Thoracic aorta (tissue), 2 donors: ENCODE measurements around the gene MAF. TPM values are rescaled to one million over a fixed set of nuclear protein-coding genes. Genes with fewer than 3 reads are reported as not detected.

Source experiments
- ATAC-seq: fragments of 150-250 bp; one replicate; pipeline ENCODE4 v1.8.0; 2017; ENCODE audit warnings: low read depth; ENCODE audit not compliant: insufficient number of reproducible peaks, low FRiP score
- DNase-seq: peaks from one replicate; pipeline ENCODE4 v3.0.0-alpha.2; 2020; ENCODE audit warnings: low spot score
- H3K27ac ChIP-seq, 2 donors: fragments of 200-600 bp; sonication (generic); 1 replicate in 1 of 2; 2 replicates in 1 of 2; pipeline ENCODE4 v1.5.1; 2016; ENCODE audit warnings: mild to moderate bottlenecking in 2 of 2, moderate library complexity in 2 of 2
- H3K27me3 ChIP-seq: fragments of 200-600 bp; sonication (generic); replicated peaks from 2 replicates; pipeline ENCODE4 v1.6.0; 2016; ENCODE audit warnings: mild to moderate bottlenecking; ENCODE audit not compliant: insufficient read depth
- H3K36me3 ChIP-seq: fragments of 200-600 bp; sonication (generic); one replicate; pipeline ENCODE4 v1.5.1; 2016
- H3K4me1 ChIP-seq, 2 donors: fragments of 200-600 bp; sonication (generic); 1 replicate in 1 of 2; 2 replicates in 1 of 2; pipeline versions ENCODE4 v1.5.1 to v1.6.0; 2016; ENCODE audit warnings: low read depth in 2 of 2, mild to moderate bottlenecking in 1 of 2; ENCODE audit not compliant: control insufficient read depth in 1 of 2
- H3K4me3 ChIP-seq: fragments of 200-600 bp; sonication (generic); 2 replicates; pipeline ENCODE4 v1.5.1; 2016; ENCODE audit warnings: mild to moderate bottlenecking
- H3K9me3 ChIP-seq: fragments of 200-600 bp; sonication (generic); 2 replicates; pipeline ENCODE4 v1.5.1; 2016
- total RNA-seq, 2 donors: library from RNA; depleted of rRNA; stranded (reverse); fragments of >200 nt; gene quantifications; one replicate each; pipeline versions ENCODE4 v1.1.0 to v1.2.3, GENCODE V29; 2016
- TF ChIP-seq, protein P1 (sequence below): fragments of 200-600 bp; sonication (generic); IDR thresholded peaks from one replicate; pipeline ENCODE4 v1.5.1; 2019; ENCODE audit warnings: antibody characterized with exemption

The MAF gene
- total RNA-seq, 2 donors from 2014 or later, result 20.0 to 41.8 TPM

DNA sequence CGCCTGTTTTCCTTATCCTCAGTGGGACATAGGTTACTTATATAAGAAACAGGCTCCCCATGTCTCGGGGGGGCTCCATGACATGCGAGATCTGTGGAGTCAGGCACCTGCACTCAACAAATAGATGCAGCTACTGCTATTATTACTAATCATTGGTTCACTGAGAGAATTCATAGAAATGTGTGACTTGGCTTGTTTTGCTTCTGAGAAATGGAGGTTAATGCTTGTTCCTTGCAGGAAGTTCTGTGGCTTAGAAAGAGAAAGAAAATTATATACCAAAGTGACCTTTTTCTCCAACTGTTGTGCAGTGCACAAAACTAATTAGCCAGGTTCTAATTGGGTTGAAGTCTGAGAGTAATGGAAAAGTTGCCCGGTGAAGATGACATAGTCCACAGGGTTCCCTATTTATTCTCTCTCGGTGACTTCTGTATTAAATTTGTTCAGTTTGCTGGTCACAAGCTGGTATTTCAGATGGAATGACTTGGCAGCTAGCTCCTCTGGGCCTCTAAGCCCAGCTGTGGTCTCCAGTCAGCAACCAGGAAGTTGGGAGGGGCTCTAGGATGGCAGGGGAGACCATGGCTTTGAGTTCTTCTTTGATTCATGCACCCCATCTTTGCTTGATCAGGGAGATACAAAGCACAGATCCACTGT lies 17.6 kb upstream of the MAF start:
- Histone ChIP-seq H3K9me3 (no peaks in the 10 kb centered on the region), H3K27me3 (no peaks in the 10 kb centered on the region), H3K4me3 (no peak overlapping the region), H3K36me3 (no peaks in the 10 kb centered on the region), H3K4me1 (no peaks in the 10 kb centered on the region), H3K27ac (no peak overlapping the region)
- TF ChIP-seq, protein P1, sequence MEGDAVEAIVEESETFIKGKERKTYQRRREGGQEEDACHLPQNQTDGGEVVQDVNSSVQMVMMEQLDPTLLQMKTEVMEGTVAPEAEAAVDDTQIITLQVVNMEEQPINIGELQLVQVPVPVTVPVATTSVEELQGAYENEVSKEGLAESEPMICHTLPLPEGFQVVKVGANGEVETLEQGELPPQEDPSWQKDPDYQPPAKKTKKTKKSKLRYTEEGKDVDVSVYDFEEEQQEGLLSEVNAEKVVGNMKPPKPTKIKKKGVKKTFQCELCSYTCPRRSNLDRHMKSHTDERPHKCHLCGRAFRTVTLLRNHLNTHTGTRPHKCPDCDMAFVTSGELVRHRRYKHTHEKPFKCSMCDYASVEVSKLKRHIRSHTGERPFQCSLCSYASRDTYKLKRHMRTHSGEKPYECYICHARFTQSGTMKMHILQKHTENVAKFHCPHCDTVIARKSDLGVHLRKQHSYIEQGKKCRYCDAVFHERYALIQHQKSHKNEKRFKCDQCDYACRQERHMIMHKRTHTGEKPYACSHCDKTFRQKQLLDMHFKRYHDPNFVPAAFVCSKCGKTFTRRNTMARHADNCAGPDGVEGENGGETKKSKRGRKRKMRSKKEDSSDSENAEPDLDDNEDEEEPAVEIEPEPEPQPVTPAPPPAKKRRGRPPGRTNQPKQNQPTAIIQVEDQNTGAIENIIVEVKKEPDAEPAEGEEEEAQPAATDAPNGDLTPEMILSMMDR, result no peak
- ATAC-seq (no peak), DNase-seq (no peak)

DNA sequence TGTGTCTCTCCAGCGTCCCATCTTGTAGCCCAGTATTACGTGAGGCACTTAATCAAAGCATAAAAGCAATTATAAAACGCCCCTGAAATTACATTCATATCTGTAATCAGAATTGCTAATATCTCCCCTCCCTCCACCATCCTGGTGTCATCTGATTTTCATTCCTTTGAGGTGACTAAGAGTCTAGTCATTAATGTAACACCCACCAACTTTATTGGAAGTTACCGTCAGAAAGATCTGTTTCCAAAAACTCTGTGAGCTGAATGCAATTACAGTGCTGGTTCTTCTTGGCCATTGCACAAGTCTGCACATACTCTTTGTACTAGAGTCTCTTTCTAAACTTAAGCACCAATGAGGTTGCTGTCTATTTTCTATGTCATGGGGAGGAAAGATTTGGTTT lies 12.5 kb upstream of the MAF start:
- H3K9me3 ChIP-seq, result no peaks in the 10 kb centered on the region
- DNase-seq (no peak), ATAC-seq (no peak)
- H3K4me1 ChIP-seq, result peaks cover 0 to under 1% of the 10 kb centered on the region in 2 donors
- H3K27ac ChIP-seq, result no peak overlapping the region
- H3K36me3 ChIP-seq, result no peaks in the 10 kb centered on the region
- TF ChIP-seq, protein P1, result no peak
- H3K27me3 ChIP-seq, result no peaks in the 10 kb centered on the region
- no peak overlapping the region for H3K4me3 ChIP-seq

DNA sequence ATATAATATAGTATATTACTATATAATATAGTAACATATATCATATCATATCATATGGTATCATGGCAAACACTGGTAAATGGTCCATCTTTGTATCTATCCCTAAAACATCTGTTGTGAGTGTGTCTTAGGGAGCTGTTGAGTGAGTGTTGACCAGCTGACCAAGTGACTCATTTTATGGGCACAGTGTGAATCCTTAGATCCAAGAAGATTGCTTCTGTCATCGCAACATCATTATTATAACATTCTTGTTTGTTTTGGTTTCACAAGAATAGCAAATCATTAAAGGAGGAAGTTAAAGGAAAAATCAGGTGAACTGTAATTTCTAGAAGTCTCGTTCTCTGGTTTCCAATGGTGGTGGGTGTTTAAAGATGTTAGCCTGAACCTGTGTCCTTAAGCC lies 11.7 kb upstream of the MAF start:
- H3K27me3 ChIP-seq, result no peaks in the 10 kb centered on the region
- ATAC-seq, result no peak
- H3K9me3 ChIP-seq, result no peaks in the 10 kb centered on the region
- H3K36me3 ChIP-seq, result no peaks in the 10 kb centered on the region
- H3K4me3 ChIP-seq, result no peak overlapping the region
- DNase-seq, result no peak
- peaks cover 0 to 8% of the 10 kb centered on the region in 2 donors for H3K4me1 ChIP-seq
- H3K27ac ChIP-seq, result no peak overlapping the region
- TF ChIP-seq, protein P1, result no peak

DNA sequence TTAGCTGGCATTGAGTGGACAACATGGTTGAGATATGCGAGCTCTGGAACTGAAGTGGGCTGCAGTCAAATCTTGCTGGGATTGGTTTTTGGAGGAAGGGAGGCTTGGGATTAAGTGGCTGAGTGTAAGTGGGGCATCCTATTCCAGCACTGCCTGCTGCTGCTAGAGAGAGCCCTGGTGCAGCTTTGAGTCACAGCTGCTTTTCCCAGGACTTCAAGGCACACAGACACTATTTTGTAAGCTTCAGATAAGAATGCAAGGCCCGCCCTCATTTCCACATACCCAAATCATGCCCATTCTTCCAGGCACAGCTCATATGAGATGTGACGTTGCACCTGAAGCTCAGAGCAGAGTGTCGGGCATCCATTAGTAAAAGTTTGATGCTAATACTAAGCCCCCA lies 10.2 kb upstream of the MAF start:
- TF ChIP-seq, protein P1, result no peak
- Histone ChIP-seq H3K9me3 (no peaks in the 10 kb centered on the region), H3K27me3 (no peaks in the 10 kb centered on the region), H3K36me3 (no peaks in the 10 kb centered on the region), H3K4me3 (no peak overlapping the region), H3K27ac (no peak overlapping the region), H3K4me1 (peaks cover 0 to 14% of the 10 kb centered on the region in 2 donors)
- ATAC-seq (no peak), DNase-seq (no peak)

DNA sequence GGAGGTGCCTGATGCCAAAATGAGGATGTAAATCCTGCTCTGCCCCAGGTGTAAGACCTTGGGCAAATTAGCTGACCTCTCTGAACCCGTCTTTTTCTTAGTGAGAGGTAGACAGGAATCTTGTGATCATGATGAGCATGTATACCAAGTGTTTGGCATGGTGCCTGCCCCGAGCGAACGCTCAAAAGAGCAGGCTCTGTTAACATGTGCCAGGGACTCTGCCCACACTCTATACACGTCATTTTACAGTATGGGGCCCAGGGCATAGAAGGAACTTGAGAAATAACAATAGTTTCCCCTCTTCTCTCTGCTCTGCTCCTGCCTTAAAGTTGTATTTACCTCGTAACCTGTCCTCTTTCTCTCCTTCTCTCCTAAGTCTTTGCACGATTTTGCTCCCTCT lies 9.3 kb upstream of the MAF start:
- Histone ChIP-seq H3K4me1 (peaks cover 0 to 14% of the 10 kb centered on the region in 2 donors), H3K36me3 (no peaks in the 10 kb centered on the region), H3K4me3 (no peak overlapping the region), H3K27me3 (no peaks in the 10 kb centered on the region), H3K9me3 (no peaks in the 10 kb centered on the region), H3K27ac (no peak overlapping the region)
- TF ChIP-seq, protein P1, result no peak
- ATAC-seq, result no peak
- no peak for DNase-seq
